Spleen (tissue), 11 donors: ENCODE measurements around the gene ABHD4. TPM values are rescaled to one million over a fixed set of nuclear protein-coding genes. Genes with fewer than 3 reads are reported as not detected.
"Not testable (repeated sequence)": the region's sequence is repeated elsewhere in the genome, so short reads cannot be mapped to it uniquely, and the experiment has no call there.

Source experiments
- DNase-seq: peaks from one replicate; pipeline ENCODE4 v3.0.0-alpha.2; 2020
- H3K27ac ChIP-seq, 8 donors: fragments of 200-600 bp; sonication (generic) in 7 of 8; 1 replicate in 4 of 8; 2 replicates in 4 of 8; pipeline versions ENCODE4 v1.5.0 to v1.8.0; 2016 to 2021; ENCODE audit warnings: inconsistent platforms in 4 of 8, mild to moderate bottlenecking in 4 of 8, moderate library complexity in 1 of 8
- H3K27me3 ChIP-seq, 7 donors: fragments of 200-600 bp; sonication (generic) in 6 of 7; replicated peaks in 1 of 7; 1 replicate in 4 of 7; 2 replicates in 3 of 7; pipeline versions ENCODE4 v1.5.0 to v1.8.0; 2016 to 2021; ENCODE audit warnings: inconsistent platforms in 3 of 7, mild to moderate bottlenecking in 1 of 7
- H3K36me3 ChIP-seq, 6 donors: fragments of 200-600 bp; sonication (generic) in 5 of 6; 1 replicate in 4 of 6; 2 replicates in 2 of 6; pipeline versions ENCODE4 v1.5.0 to v1.8.0; 2016 to 2021; ENCODE audit warnings: inconsistent platforms in 2 of 6
- H3K4me1 ChIP-seq, 6 donors: fragments of 200-600 bp; sonication (generic) in 5 of 6; 1 replicate in 3 of 6; 2 replicates in 3 of 6; pipeline versions ENCODE4 v1.5.0 to v1.8.0; 2016 to 2021; ENCODE audit warnings: inconsistent platforms in 3 of 6
- H3K4me3 ChIP-seq, 8 donors: fragments of 200-600 bp; sonication (generic) in 7 of 8; 1 replicate in 4 of 8; 2 replicates in 4 of 8; pipeline versions ENCODE4 v1.5.0 to v1.8.0; 2016 to 2021; ENCODE audit warnings: inconsistent platforms in 4 of 8, mild to moderate bottlenecking in 4 of 8, moderate library complexity in 2 of 8
- H3K9me3 ChIP-seq, 8 donors: fragments of 200-600 bp; sonication (generic) in 7 of 8; 1 replicate in 4 of 8; 2 replicates in 4 of 8; pipeline versions ENCODE4 v1.5.0 to v1.8.0; 2016 to 2021; ENCODE audit warnings: inconsistent platforms in 4 of 8
- CTCF ChIP-seq, 11 experiments: fragments of 200-600 bp in 7 of 11; fragments of 450-650 bp in 4 of 11; sonication (generic) in 4 of 11; IDR thresholded peaks in 8 of 11; conservative IDR thresholded peaks in 3 of 11; 1 replicate in 7 of 11; 2 replicates in 4 of 11; pipeline versions ENCODE4 v1.4.0 to v1.8.0; 2016 to 2021; ENCODE audit warnings: antibody characterized with exemption in 11 of 11, inconsistent platforms in 4 of 11, mild to moderate bottlenecking in 1 of 11
- POLR2A ChIP-seq, 3 donors: fragments of 450-650 bp; IDR thresholded peaks; one replicate each; pipeline ENCODE4 v1.5.1; 2017; ENCODE audit warnings: antibody characterized with exemption in 3 of 3, mild to moderate bottlenecking in 1 of 3
- POLR2AphosphoS5 ChIP-seq, 3 donors: sonication (generic); formaldehyde crosslinking; IDR thresholded peaks; one replicate each; pipeline ENCODE4 v1.5.1; 2017; ENCODE audit warnings: antibody characterized with exemption in 3 of 3
- WGBS, 5 donors: extraction: QIAGEN DNeasy Blood & Tissue Kit in 3 of 5; methylation state at CpG; one replicate each; pipeline versions ENCODE4 v1.1.5 to v1.1.7; 2013 to 2018; 5-methylcytosine and 5-hydroxymethylcytosine counted together
- intact Hi-C: fragments of 100-400 bp; cut with DNase I; formaldehyde crosslinking; loops from one replicate; pipeline ENCODE4 v1.15.0; 2023; ENCODE audit warnings: low total_unique reads
- polyA plus RNA-seq, 3 donors: library from polyadenylated mRNA; stranded (reverse); fragments of 200-250 nt; gene quantifications; one replicate each; pipeline ENCODE4 v1.2.1, GENCODE V29; 2013
- total RNA-seq, 7 donors: library from RNA; depleted of rRNA in 3 of 7; stranded (reverse); fragments of >200 nt in 3 of 7; fragmentation: NEBNext Ultra II Directional in 4 of 7; extraction: Animal tissue kit (Norgen Biotek cat#: 25700) in 4 of 7; gene quantifications; one replicate each; pipeline versions ENCODE4 v1.1.0 to v1.2.1, GENCODE V29; 2016 to 2021
- donor health status: healthy with polysubstance abuse.
- donor health status: DM: no; HTN: no; CAD: no; lungs with moderate emphysema.
- donor health status: DM: no; HTN: no; CAD: no.
- donor health status: Bipolar disorder and iron deficiency.
- donor health status: healthy.
- donor health status: DM: no; HTN: no; CAD: no.
- donor health status: DM: yes; HTN: yes; CAD: no.

ABHD4 gene
- total and polyA plus RNA-seq, 10 donors = 7.2 to 32.8 (median 23.5) TPM

GRCh38 chr14:22630066-22630465, 32.0 kb downstream of the ABHD4 start:
- 94 to 98% (median 97%) methylated on average over 3 of the region's 3 CpGs for WGBS, 5 donors
- peaks cover 0 to 20% (median 5%) of the 10 kb centered on the region in 8 donors for H3K9me3 ChIP-seq

GRCh38 chr14:22630486-22630885, 32.4 kb downstream of the ABHD4 start:
- intact Hi-C loops = no loop called here
- no peaks in the 10 kb centered on the region for H3K4me1 ChIP-seq
- no peak overlapping the region for H3K4me3 ChIP-seq
- no peak overlapping the region for H3K27ac ChIP-seq
- no peak for TF ChIP-seq POLR2AphosphoS5 (IDR thresholded peaks at IDR 0.05)
- no peak for TF ChIP-seq POLR2A (IDR thresholded peaks at IDR 0.05)
- no peak for TF ChIP-seq CTCF (IDR thresholded peaks at IDR 0.05 in 8 of 11, conservative IDR thresholded peaks at IDR 0.05 in 3 of 11)
- no peaks in the 10 kb centered on the region for H3K36me3 ChIP-seq
- DNase-seq = no peak
- peaks cover 0 to 20% (median 5%) of the 10 kb centered on the region in 8 donors for H3K9me3 ChIP-seq
- H3K27me3 ChIP-seq = no peaks in the 10 kb centered on the region
- 79 to 90% (median 81%) methylated on average over 2 of the region's 2 CpGs for WGBS, 5 donors

More at GRCh38 chr14:22630066-22630465, 32.0 kb downstream of the ABHD4 start:
- Histone ChIP-seq H3K4me3 (no peak overlapping the region), H3K4me1 (no peaks in the 10 kb centered on the region), H3K27ac (peak overlapping the region in 3 of 8 donors; percentile 17 to 22 (median 21)), H3K36me3 (no peaks in the 10 kb centered on the region), H3K27me3 (no peaks in the 10 kb centered on the region)
- intact Hi-C loops = no loop called here
- DNase-seq = no peak
- TF ChIP-seq POLR2AphosphoS5 (IDR thresholded peaks at IDR 0.05) (no peak), POLR2A (IDR thresholded peaks at IDR 0.05) (no peak), CTCF (IDR thresholded peaks at IDR 0.05 in 8 of 11, conservative IDR thresholded peaks at IDR 0.05 in 3 of 11) (no peak)

- H3K36me3 ChIP-seq = no peaks in the 10 kb centered on the region
- H3K27ac ChIP-seq = no peak overlapping the region
- no peaks in the 10 kb centered on the region for H3K27me3 ChIP-seq
- peaks cover 0 to 20% (median 5%) of the 10 kb centered on the region in 8 donors for H3K9me3 ChIP-seq
- H3K4me1 ChIP-seq = no peaks in the 10 kb centered on the region
- intact Hi-C loops = no loop called here
- WGBS, 5 donors = 78 to 93% (median 84%) methylated on average over 8 of the region's 8 CpGs
- H3K4me3 ChIP-seq = no peak overlapping the region
- TF ChIP-seq POLR2AphosphoS5 (IDR thresholded peaks at IDR 0.05) (no peak), CTCF (IDR thresholded peaks at IDR 0.05 in 8 of 11, conservative IDR thresholded peaks at IDR 0.05 in 3 of 11) (no peak), POLR2A (IDR thresholded peaks at IDR 0.05) (no peak)
- no peak for DNase-seq
Observed at GRCh38 chr14:22634233-22634900, 36.3 kb downstream of the ABHD4 start.

GRCh38 chr14:22635980-22636379, 37.9 kb downstream of the ABHD4 start:
- H3K9me3 ChIP-seq, H3K4me1 ChIP-seq, intact Hi-C loops, H3K27ac ChIP-seq, H3K27me3 ChIP-seq, H3K36me3 ChIP-seq, DNase-seq, H3K4me3 ChIP-seq: not testable (repeated sequence)
- WGBS, 5 donors = 0 to 79% (median 45%) methylated on average over 1 of the region's 1 CpG
